ENCODE results near the gene PRIM1. TPM values are rescaled to one million over a fixed set of nuclear protein-coding genes. Genes with fewer than 3 reads are reported as not detected.
"Not testable (repeated sequence)": the region's sequence is repeated elsewhere in the genome, so short reads cannot be mapped to it uniquely, and the experiment has no call there.

Gene PRIM1
- total RNA-seq, 1 donor from 2014 or later: 9.1 TPM

DNA sequence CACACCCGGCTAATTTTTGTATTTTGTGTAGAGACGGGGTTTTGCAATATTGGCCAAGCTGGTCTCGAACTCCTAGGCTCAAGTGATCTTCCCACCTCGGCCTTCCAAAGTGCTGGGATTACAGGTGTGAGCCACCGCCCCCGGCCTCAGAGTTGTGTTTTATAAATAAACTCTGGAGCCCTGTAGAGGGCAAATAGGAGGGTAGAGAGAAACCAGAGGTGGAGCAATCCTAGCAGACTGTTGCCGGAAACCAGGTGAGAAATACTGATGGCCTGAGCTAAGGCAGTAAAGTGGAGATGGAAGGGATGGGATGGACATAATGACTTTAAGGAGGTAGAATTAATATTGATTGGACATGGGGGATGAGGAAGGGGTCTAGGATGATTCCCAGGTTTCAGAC, 8.3 kb upstream of the PRIM1 start:
- DNase-seq (ENCODE audit: low spot score): no peak

DNA sequence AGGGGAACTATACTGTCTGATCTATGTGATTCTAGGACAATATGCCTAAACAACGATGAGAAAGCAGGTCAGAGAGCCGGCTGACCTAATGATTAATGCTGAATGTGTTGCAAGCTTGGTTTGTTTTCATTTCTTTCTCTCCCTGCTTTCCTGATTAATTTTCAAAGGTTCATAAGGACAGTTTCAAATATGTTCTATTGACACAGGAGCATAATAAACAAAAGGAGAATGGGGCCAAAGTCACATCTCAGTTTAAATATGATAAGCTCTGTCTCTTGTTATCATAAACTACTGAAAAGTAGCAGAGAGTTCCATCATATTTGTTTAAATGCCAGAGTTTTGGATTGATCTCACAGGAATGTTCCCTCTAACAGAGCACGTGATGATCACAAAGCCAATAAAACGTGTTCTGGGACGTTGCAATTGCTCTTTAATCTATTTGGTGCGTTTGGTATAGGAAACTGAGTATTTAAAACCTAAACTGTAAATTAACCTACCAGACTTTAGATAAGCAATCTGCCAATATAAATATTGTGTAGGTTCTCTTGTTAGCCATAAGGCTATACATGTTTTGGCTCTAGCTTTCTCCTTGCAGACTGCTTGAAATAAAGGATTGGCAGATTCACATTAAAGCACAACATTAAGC, 7.3 kb upstream of the PRIM1 start:
- no peak for DNase-seq (ENCODE audit: low spot score)

DNA sequence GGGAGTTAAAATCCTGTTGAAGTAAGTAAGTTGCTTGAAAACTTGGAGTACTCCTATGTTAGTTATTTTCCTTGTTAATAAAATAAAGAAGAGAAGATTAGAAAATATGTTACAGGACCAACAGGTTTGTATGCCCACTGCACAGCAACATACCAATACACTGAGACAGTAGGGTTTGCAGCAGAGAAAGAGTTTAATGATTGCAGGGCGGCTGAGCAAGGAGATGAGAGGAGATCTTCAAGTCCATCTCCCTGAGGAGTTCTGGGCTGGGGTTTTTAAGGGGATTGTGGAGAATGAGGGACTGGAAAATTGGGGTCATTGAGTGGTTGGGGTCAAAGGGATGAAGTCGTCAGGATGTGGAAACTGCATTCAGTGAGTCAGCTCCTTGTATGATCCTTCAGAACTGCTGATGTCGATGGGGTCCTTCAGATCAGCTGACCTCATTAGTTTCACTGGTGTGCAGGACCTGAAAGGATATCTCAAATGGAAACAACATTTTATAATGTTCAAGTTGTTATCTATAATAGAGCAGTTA, 6.7 kb upstream of the PRIM1 start:
- DNase-seq (ENCODE audit: low spot score): no peak

DNA sequence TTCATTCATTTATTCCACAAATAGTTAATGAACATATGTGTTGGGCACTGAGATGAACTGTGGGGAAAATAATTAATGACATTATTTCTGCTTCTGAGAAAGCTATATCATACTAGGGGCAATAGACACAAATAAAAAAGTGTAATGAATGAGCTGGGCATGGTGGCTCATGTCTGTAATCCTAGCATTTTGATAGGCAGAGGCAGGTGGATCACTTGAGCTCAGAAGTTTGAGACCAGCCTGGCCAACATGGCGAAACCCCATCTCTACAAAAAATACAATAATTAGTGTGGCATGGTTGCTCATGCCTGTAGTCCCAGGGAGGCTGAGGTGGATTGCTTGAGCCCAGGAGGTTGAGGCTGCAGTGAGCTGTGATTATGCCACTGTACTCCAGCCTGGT, 5.8 kb upstream of the PRIM1 start:
- DNase-seq (ENCODE audit: low spot score): not testable (repeated sequence)

DNA sequence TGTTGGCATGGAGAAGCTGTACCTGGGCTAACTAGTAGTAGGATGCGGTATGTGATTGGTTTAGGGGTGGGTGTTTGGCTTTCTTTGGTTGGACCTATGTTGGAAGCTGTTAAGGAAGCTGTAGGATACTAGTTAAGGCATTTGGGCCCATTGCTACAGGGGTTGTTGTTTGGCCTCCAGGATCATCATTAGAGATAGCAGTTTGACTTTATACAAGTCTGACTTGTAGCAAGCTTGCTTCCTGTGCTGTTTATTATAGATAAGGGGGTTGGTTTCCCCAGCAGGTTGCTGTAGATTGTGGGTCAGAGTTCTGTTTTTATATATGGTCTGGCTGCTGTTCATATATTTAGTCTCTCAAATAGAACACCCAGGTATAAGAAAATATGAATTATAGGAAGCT, 1.4 kb upstream of the PRIM1 start:
- no peak for DNase-seq (ENCODE audit: low spot score)

DNA sequence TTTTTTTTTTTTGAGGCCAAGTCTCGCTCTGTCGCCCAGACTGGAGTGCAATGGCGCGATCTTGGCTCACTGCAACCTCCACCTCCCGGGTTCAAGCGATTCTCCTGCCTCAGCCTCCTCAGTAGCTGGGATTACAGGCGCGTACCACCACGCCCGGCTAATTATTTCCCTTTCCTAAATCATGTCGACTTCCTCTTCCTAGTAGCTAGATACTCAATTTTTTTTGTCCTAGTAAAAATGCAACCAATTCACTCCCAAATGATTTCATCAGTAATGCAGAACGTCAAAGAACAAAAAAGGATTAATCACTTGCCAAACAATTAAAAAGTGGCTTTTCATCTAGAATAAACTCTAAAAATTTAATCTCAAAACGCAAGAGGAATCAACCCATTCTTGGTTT, 1.5 kb downstream of the PRIM1 start:
- not testable (repeated sequence) for DNase-seq (ENCODE audit: low spot score)

DNA sequence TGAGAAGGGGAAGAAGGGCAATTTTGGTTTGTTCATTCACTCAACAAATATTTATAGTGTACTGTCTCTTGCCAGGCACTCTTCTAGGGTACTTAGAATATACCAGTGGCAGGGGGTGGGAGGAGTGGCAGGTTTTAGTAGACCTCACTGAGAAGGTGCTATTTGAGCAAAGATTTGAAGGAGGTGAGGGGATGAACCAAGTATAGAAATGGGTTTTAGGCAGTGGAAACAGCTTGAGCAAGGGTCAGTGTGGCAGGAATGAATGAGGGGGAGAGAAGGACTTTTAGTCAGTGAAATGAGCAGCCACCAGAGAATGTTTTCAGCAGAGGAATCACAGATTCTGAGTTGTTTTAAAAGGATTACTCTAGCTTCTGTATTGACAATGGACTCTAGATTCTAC, 2.3 kb downstream of the PRIM1 start:
- no peak for DNase-seq (ENCODE audit: low spot score)

DNA sequence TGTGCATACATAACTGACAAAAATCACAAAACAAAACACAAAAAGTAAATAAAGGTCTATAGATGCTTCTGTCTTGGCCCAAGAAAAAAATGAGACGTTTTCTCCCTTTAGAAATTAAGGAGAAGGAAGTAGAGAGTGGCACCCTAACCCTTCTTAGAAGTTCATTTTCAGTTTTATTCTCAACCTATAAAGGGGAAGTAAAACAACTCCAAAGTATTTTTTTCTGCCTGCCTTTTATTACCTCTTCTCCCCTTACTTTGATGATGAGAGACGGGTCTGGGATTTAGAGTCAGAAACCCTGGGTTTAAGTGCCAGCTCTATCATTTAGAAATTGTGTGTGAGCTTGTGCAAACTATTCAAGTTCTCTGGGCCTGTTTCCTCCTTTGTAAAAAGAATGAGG, 2.8 kb downstream of the PRIM1 start:
- no peak for DNase-seq (ENCODE audit: low spot score)

DNA sequence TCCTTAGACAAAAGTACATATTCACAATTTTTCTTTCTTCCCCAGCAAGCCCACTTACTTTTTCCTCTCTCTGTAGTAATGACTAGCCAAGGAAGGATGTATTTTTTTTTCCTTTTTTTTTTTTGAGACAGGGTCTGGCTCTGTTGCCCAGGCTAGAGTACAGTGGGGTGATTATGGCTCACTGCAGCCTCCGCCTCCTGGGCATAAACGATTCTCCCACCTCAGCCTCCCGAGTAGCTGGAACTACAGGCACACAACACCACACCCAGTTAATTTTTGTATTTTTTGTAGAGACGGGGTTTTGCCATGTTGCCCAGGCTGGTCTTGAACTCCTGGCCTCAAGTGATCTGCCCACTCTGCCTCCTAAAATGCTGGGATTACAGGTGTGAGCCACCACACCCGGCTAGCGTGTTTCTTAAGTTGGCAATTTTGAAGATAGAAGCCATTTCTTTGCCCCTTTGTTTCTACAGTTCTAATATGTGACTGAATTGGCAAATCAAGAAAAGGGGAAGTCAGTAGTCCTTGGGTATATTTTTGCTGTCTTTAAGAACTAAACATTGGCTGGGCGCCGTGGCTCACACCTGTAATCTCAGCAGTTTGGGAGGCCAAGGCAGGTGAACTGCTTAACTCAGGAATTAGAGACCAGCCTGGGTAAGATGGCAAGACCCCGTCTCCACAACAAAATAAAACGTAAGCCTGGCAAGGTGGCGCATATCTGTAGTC, 23.8 kb downstream of the PRIM1 start:
- no peak for DNase-seq (ENCODE audit: low spot score)

DNA sequence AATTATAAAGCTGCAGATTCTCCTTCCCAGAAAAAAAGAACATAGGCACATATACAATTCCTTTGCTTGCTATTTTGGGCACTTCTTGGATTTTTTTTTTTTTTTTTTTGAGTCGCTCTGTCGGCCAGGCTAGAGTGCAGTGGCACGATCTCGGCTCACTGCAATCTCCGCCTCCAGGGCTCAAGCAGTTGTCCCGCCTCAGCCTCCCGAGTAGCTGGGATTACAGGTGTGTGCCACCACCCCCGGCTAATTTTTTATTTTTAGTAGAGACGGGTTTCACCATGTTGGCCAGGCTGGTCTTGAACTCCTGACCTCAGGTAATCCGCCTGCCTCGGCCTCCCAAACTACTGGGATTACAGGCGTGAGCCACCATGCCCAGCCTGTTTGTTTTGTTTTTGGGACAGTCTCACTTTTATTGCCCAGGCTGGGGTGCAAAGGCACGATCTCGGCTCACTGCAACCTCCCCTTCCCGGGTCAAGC, 25.9 kb downstream of the PRIM1 start:
- DNase-seq (ENCODE audit: low spot score): not testable (repeated sequence)

DNA sequence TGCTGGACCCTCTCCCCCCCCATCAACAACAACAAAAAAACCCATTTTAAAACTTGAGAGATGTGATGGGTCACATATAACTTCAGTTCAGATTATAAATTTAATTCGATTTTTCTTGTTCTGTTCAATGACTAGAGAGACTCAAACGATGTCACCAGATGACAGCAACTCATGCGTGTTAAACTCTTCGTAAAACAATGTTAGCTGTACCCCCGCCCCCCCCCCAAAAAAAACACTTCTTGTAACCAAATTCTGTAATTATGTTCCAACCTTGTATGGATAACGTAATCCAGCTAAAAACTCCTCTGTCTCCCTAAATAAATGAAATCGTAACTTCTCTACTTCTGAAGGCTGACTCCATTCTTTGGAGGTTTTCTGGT, 26.4 kb downstream of the PRIM1 start:
- no peak for DNase-seq (ENCODE audit: low spot score)

DNA sequence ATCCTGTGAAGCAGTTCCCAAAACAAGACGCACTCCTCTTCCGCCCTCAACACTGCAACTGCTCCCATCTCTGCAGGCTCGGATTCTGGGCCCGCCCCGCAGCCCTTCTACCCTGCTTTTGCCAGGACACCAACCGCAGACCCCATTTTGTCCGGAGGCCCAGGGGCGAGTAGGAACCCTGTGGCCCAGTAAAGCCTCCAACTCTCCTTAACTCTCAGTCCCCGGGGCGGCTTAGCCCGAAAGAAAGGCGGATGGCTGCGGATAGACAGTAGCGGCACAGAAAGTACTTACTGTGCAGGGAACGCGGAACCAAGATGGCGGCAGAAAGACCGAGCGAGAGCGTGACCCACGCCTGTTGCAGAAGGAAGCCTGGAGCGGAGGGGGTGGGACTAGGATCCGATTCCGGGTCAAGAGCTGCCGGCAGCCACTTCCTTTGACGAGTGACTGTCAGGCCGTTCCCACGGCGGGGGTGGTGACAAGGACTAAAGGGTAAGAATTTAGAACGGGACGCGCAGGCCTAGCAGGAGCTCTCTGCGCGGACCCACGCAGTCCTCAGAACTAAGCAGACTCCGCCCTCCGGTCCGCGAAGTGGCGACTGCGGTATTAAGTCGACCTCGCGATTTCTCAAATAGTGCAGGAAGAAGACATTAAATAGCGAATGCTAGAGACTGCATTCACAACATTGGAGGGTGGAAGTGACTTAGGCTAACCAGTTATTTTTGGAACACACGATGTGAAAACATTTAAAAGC, 27.0 kb downstream of the PRIM1 start, which contains the start of gene NACA:
TSS of gene NACA (minus strand) at position 328 of the 751 bp plus-strand sequence. CDS start 778 bp downstream, outside the sequence.
- peak; percentile 99 for DNase-seq (ENCODE audit: low spot score)

DNA sequence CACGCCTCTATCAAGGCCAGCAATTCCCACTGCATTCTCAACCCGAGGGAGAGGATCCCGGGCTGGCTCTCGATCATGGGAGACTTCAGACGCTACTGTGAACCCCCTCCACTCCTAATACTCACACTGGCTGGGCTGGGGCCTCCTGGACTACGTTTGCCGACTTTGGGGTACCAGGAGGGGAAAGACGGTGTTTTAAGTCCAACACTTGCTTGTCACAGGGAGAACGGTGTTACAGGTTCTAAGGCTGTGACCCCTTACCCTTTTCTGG, 27.5 kb downstream of the PRIM1 start:
- no peak for DNase-seq (ENCODE audit: low spot score)

DNA sequence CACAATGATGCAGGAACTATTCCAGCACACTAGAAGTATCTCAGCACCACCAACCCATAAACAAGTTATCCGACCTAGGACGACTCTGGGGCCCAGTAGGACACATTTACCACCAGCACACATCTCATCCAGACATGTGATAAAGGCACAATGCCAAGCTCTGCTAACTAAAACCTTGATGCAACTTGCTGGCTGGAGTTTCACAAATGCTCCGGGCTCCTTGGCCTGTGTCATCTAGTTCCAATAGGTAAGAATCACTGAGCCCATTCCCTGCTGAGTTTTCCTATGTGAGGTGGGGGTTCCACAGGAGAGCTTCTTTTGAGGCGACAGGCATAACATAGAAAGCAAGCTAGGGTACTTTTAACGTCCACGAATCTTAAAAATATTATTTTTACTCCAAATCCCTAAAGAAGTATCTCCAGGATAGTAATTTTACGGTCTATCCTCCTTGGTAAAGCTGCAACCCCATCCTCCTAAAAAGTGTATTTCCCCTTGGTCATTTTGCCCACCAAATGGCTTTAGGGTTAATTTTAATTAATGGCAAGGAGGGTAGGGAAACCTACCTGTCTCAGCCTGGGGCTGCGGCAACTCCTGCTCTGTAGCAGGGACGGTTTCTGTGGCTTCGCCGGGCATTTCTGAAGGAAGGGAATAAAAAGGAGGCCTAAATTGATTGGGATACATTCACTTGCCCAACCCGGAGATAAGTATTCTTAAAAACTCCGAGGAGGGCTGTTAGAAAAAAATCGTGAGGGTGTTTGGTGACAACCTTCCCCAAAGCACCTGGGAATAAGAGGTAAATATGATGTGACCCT, 28.0 kb downstream of the PRIM1 start:
- DNase-seq (ENCODE audit: low spot score): peak; percentile 82

DNA sequence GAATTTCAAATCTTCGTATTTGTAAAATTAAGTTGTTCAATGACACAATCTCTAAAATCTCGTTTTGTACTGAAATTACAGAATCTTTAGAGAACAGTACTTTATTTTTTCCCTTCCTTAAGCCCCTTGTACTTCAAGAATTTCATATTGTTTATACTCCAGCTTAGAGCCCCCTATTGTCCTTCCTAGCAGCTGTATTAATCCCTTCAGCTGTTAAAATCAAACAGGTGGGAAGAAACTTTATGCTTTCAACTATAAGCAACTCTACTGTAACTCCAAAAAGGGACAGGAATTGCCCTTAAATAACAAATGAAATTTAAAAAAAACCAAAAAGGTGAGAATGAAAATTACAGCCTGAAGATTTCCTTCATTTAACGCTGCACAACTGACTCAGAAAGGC, 28.8 kb downstream of the PRIM1 start:
- no peak for DNase-seq (ENCODE audit: low spot score)

DNA sequence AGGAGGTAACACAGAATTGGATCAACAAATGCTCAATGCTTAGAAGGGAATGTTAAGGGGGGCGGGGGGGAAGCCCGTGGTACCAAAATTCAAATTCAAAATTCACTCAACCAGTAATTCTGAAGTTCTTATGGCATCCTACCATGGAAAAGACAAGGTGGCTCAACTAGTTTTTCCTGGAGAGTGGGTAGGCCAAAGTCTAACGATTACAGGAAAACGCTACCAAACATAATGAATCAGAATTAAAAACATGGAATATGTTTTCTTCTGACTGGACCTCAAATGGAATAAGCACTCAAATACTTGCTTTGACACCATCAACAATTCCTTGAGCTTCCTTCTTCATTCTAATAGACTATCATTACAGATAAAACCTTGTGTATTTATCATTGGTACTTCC, 29.3 kb downstream of the PRIM1 start:
- DNase-seq (ENCODE audit: low spot score): no peak

DNA sequence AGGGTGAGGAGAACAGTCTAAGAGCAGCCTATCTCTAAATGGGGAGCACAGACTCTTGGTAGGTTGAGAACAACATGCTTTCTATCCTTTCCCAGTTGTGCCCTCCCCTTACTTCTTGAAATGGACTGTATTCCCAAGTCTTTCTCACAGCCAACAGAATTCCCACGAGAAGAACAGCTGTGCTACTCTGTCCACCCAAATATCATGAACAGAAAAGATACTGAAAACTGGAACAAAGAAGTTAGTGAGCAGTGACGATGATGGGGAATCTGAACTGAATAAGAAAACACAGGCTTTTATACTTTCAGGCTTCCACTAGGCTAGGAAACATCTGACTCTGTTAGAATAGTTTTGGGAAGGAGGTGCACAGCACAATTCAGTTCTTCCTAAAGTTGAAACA, 30.4 kb downstream of the PRIM1 start:
- DNase-seq (ENCODE audit: low spot score): no peak

DNA sequence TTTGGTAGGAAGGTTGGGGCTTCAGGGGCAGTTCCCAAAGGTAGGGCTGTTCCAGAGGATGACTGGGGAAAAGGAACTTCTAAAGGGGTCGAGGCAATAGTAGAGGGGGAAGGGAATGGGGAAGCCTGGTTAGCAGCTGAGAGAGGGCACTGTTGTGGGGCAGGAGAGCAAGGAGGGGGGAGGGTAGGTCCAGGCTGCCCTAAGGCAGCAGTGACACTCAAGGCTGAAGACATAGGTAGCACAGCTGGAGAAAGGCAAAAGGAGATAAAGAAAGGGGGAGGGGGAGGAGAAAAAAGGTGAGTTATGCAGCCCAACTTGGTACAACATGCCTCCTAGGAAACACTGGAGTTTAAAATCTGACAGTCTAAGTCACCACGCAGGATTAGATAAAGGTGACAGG, 30.9 kb downstream of the PRIM1 start:
- DNase-seq (ENCODE audit: low spot score): no peak

DNA sequence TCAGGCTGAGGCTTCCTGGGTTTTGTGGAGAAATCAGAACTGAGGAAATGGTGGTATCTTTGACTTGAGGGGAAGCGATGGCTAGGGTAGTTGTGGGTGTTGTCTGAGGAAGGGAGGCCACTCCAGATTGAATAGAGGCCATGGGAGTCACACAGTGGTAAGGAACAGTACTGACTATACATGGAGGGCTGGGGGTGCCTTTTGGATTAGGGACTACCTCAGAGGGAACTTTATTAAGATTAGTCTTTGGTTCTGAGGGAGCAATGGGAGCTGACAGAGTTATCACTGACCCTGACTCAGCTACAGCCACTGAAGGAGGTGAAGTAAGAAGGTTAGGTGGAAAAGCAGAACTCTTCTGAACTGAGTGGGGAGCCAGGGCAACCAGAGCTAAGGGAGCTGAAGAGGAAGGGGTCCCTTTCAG, 31.4 kb downstream of the PRIM1 start:
- DNase-seq (ENCODE audit: low spot score): no peak

DNA sequence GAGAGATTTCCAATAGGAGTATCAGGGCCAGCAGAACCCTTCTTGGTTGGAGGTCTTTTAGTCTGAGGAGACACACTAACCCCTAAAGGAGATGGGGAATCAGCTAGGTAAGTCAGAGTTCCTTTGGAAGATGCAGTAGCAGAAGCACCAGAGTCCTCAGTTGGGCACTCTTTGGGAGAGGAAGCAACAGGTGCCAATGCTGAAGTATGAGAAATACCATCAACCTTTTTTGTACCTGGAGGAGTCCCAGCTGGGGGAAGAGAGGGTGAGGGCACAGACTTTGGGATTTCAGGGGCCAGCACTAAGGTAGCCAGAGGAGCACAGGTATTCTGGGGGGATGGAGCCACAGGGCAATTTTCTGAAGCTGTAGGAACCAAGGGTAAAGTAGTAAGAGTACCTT, 33.1 kb downstream of the PRIM1 start:
- DNase-seq (ENCODE audit: low spot score): no peak

DNA sequence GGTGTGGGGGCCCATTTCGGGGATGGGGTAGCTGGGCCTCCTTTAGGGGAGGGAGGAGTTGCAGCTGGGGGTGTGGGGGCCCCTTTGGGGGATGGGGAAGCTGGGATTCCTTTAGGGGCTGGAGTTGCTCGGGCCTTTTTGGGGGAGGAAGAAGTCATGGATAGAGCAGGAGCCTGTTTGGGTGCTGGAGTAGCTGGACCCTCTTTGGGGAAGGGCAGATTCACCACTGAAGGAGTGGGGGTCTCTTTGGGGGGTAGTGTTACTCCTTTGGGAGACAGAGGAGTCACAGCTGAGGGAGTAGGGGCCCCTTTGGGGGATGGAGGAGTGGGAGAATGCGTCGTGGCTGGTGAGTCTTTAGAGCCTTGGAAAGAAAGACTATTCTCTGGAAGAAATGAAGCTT, 33.5 kb downstream of the PRIM1 start:
- DNase-seq (ENCODE audit: low spot score): no peak

DNA sequence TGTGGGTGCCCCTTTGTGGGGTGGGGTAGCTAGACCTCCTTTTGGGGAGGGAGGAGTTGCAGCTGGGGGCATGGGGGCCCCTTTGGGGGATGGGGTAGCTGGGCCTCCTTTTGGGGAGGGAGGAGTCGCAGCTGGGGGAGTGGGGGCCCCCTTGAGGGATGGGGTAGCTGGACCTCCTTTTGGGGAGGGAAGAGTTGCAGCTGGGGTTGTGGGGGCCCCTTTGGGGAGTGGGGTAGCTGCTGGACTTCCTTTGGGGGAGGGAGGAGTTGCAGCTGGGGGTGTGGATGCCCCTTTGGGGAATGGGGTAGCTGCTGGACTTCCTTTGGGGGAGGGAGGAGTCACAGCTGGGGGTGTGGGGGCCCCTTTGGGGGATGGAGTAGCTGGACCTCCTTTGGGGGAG, 34.0 kb downstream of the PRIM1 start:
- DNase-seq (ENCODE audit: low spot score): peak; percentile 43
